IMR-90 (cell line): Measurements from ENCODE around the gene PRRG1. TPM values are rescaled to one million over a fixed set of nuclear protein-coding genes. Genes with fewer than 3 reads are reported as not detected.

ENCODE experiments used
- ATAC-seq: fragments of 200-7000 bp; cut with Tn5 transposase; 2 replicates; pipeline ENCODE4 v1.9.1; 2020; ENCODE audit warnings: low read depth, mild to moderate bottlenecking, moderate library complexity
- BruUV-seq: library from RNA; stranded (reverse); fragments of 400-500 nt; replicated peaks from 2 replicates; lab custom pipeline; 2021; lab: Mats Ljungman, UMichigan
- CTCF ChIA-PET: fragments of 300-600 bp; formaldehyde crosslinking; extraction: SDS; loops from one replicate; lab custom pipeline; 2021; ENCODE audit warnings: antibody characterized with exemption; lab: Yijun Ruan, JAX
- POLR2A ChIA-PET: fragments of 300-600 bp; sonication (Branson Sonifier 250); formaldehyde crosslinking; loops from one replicate; lab custom pipeline; 2022; ENCODE audit warnings: antibody characterized with exemption; ENCODE audit not compliant: unreplicated experiment; lab: Charles Lee
- DNase-seq: peaks from one replicate; pipeline ENCODE4 v3.0.0; 2013
- H2AFZ ChIP-seq: replicated peaks from 2 replicates; pipeline ENCODE3; 2013; ENCODE audit warnings: low read length, mild to moderate bottlenecking; ENCODE audit not compliant: poor library complexity
- H2AK5ac ChIP-seq: 2 replicates; pipeline ENCODE4 v1.6.1; 2013; ENCODE audit warnings: low read depth, low read length, inconsistent platforms
- H2AK9ac ChIP-seq: replicated peaks from 2 replicates; pipeline ENCODE3; 2013; ENCODE audit warnings: mild to moderate bottlenecking, low read depth, low read length, moderate library complexity; ENCODE audit not compliant: poor library complexity
- H2BK120ac ChIP-seq: 2 replicates; pipeline ENCODE4 v1.6.1; 2013; ENCODE audit warnings: low read depth, low read length, inconsistent platforms
- H2BK15ac ChIP-seq: 3 replicates; pipeline ENCODE4 v1.6.1; 2013; ENCODE audit warnings: low read depth, low read length, inconsistent platforms
- H2BK20ac ChIP-seq: 2 replicates; pipeline ENCODE4 v1.6.1; 2013; ENCODE audit warnings: low read depth, mild to moderate bottlenecking, inconsistent platforms, low read length, moderate library complexity
- H2BK5ac ChIP-seq: 2 replicates; pipeline ENCODE4 v1.6.1; 2013; ENCODE audit warnings: mild to moderate bottlenecking, low read depth, low read length, inconsistent platforms; ENCODE audit not compliant: poor library complexity, severe bottlenecking
- H3K14ac ChIP-seq: replicated peaks from 2 replicates; pipeline ENCODE4 v1.6.1; 2013; ENCODE audit warnings: low read depth, low read length, inconsistent platforms
- H3K18ac ChIP-seq: 2 replicates; pipeline ENCODE4 v1.6.1; 2013; ENCODE audit warnings: low read depth, low read length, control low read depth
- H3K23ac ChIP-seq: 2 replicates; pipeline ENCODE4 v1.6.1; 2013; ENCODE audit warnings: low read depth, low read length, inconsistent platforms
- H3K27ac ChIP-seq: 2 replicates; pipeline ENCODE4 v1.5.1; 2013; ENCODE audit warnings: mild to moderate bottlenecking, control low read depth, low read length; ENCODE audit not compliant: insufficient read depth
- H3K27me3 ChIP-seq: 2 replicates; pipeline ENCODE4 v1.6.1; 2013; ENCODE audit warnings: low read length; ENCODE audit not compliant: control insufficient read depth, insufficient read depth
- H3K36me3 ChIP-seq: 2 replicates; pipeline ENCODE4 v1.6.1; 2013; ENCODE audit warnings: low read length, mixed read lengths; ENCODE audit not compliant: control insufficient read depth, insufficient read depth
- H3K4ac ChIP-seq: 2 replicates; pipeline ENCODE4 v1.6.1; 2013; ENCODE audit warnings: low read depth, low read length, inconsistent platforms
- H3K4me1 ChIP-seq: 2 replicates; pipeline ENCODE4 v1.6.1; 2013; ENCODE audit warnings: low read length, mixed read lengths; ENCODE audit not compliant: control insufficient read depth, insufficient read depth
- H3K4me2 ChIP-seq: 2 replicates; pipeline ENCODE4 v1.6.1; 2013; ENCODE audit warnings: low read depth, mild to moderate bottlenecking, control low read depth, low read length, moderate library complexity
- H3K4me3 ChIP-seq: 2 replicates; pipeline ENCODE4 v1.5.1; 2013; ENCODE audit warnings: low read depth, mild to moderate bottlenecking, control low read depth, low read length, moderate library complexity; ENCODE audit not compliant: insufficient read depth
- H3K56ac ChIP-seq: 2 replicates; pipeline ENCODE4 v1.6.1; 2013; ENCODE audit warnings: low read length, inconsistent platforms; ENCODE audit not compliant: insufficient read depth; ENCODE audit errors: extremely low read depth
- H3K79me1 ChIP-seq, 2 experiments: 2 replicates each; pipeline ENCODE4 v1.6.1; 2013; ENCODE audit warnings: low read length in 2 of 2, inconsistent platforms in 1 of 2, low read depth in 1 of 2
- H3K9ac ChIP-seq: 2 replicates; pipeline ENCODE4 v1.6.1; 2013; ENCODE audit warnings: low read depth, low read length, control low read depth
- H3K9me1 ChIP-seq: 2 replicates; pipeline ENCODE4 v1.6.1; 2013; ENCODE audit warnings: low read length, inconsistent platforms; ENCODE audit not compliant: insufficient read depth
- H3K9me3 ChIP-seq: 2 replicates; pipeline ENCODE4 v1.6.1; 2013; ENCODE audit warnings: low read length; ENCODE audit not compliant: control insufficient read depth, insufficient read depth
- H4K20me1 ChIP-seq: 2 replicates; pipeline ENCODE4 v1.6.1; 2013; ENCODE audit warnings: low read length, inconsistent platforms; ENCODE audit not compliant: insufficient read depth
- H4K5ac ChIP-seq: 2 replicates; pipeline ENCODE4 v1.6.1; 2013; ENCODE audit warnings: mild to moderate bottlenecking, low read depth, low read length, control low read depth
- H4K8ac ChIP-seq, 2 experiments: 2 replicates each; pipeline ENCODE4 v1.6.1; 2013; ENCODE audit warnings: low read depth in 2 of 2, low read length in 2 of 2, control low read depth in 1 of 2, inconsistent platforms in 1 of 2
- H4K91ac ChIP-seq: 2 replicates; pipeline ENCODE4 v1.6.1; 2013; ENCODE audit warnings: low read depth, low read length, inconsistent platforms; ENCODE audit not compliant: insufficient read depth
- CEBPB ChIP-seq: IDR thresholded peaks from 2 replicates; pipeline ENCODE4 v1.6.1; 2012; ENCODE audit warnings: low read depth, low read length, improper control_type of control experiment
- CHD1 ChIP-seq: IDR thresholded peaks from 2 replicates; pipeline ENCODE4 v1.6.1; 2012; ENCODE audit warnings: low read depth, low read length, improper control_type of control experiment
- MAFK ChIP-seq: IDR thresholded peaks from 2 replicates; pipeline ENCODE4 v1.6.1; 2012; ENCODE audit warnings: low read depth, low read length, improper control_type of control experiment
- MXI1 ChIP-seq: IDR thresholded peaks from 2 replicates; pipeline ENCODE4 v1.6.1; 2012; ENCODE audit warnings: low read depth, mild to moderate bottlenecking, low read length, moderate library complexity, borderline replicate concordance
- NFE2L2 ChIP-seq: fragments of 150-350 bp; IDR thresholded peaks from 2 replicates; pipeline ENCODE4 v1.6.1; 2016; ENCODE audit warnings: low read depth, mild to moderate bottlenecking, low read length
- POLR2A ChIP-seq: IDR thresholded peaks from 2 replicates; pipeline ENCODE4 v1.6.1; 2012; ENCODE audit warnings: mild to moderate bottlenecking, low read depth, low read length
- RCOR1 ChIP-seq: IDR thresholded peaks from 2 replicates; pipeline ENCODE4 v1.6.1; 2012; ENCODE audit warnings: mild to moderate bottlenecking, low read length, improper control_type of control experiment; ENCODE audit not compliant: insufficient replicate concordance
- RFX5 ChIP-seq: IDR thresholded peaks from 2 replicates; pipeline ENCODE4 v1.8.0; 2012; ENCODE audit warnings: low read depth, mild to moderate bottlenecking, low read length, moderate library complexity
- WGBS, 2 experiments: methylation state at CpG; one replicate each; pipeline versions ENCODE4 v1.1.5 to v1.1.7; 2013; ENCODE audit warnings: missing lambda C conversion rate in 2 of 2; ENCODE audit not compliant: insufficient read length in 1 of 2; ENCODE audit errors: extremely low coverage in 2 of 2; 5-methylcytosine and 5-hydroxymethylcytosine counted together
- dilution Hi-C: fragments of 300-500 bp; cut with HindIII; formaldehyde crosslinking; loops from one replicate; pipeline ENCODE4 v1.14.3; 2018; ENCODE audit warnings: low sequenced_read_pairs; ENCODE audit not compliant: unreplicated experiment
- in situ Hi-C: fragments of 300-500 bp; cut with MboI; formaldehyde crosslinking; loops from 3 replicates; pipeline ENCODE4 v1.14.3; 2019; ENCODE audit warnings: low sequenced_read_pairs, inconsistent platforms, mixed read lengths
- intact Hi-C: fragments of 100-400 bp; cut with micrococcal nuclease; formaldehyde crosslinking; loops from 2 replicates; pipeline ENCODE4 v1.10.0; 2022
- polyA plus RNA-seq, 3 experiments: library from polyadenylated mRNA; depleted of rRNA; stranded (reverse); fragments of >200 nt; gene quantifications; 2 replicates each; pipeline ENCODE4 v1.2.3, GENCODE V29; 2012; ENCODE audit warnings: low replicate concordance in 1 of 3
- total RNA-seq: library from RNA; depleted of rRNA; stranded (reverse); fragments of >200 nt; gene quantifications from 2 replicates; pipeline ENCODE4 v1.2.3, GENCODE V29; 2012
- TF ChIP-seq, protein P1 (sequence below): fragments of 150-350 bp; IDR thresholded peaks from 2 replicates; pipeline ENCODE4 v1.6.1; 2017; ENCODE audit warnings: mild to moderate bottlenecking, antibody characterized with exemption, low read length, low read depth
- TF ChIP-seq, protein P2 (sequence below): conservative IDR thresholded peaks from 2 replicates; pipeline ENCODE4 v1.5.1; 2012; ENCODE audit warnings: mild to moderate bottlenecking, low read depth, low read length, improper control_type of control experiment

PRRG1 gene
- total and polyA plus RNA-seq, 2 of the 4 experiments (the other 2 are of a cell fraction) = 9.0 to 11.1 TPM

- no CpG with 5 or more reads among the region's 1 CpG for WGBS, 2 experiments
- Histone ChIP-seq H2AFZ (no peak overlapping the region), H2AK9ac (no peak overlapping the region), H3K9me1 (no peaks in the 10 kb centered on the region), H3K36me3 (peaks cover 7% of the 10 kb centered on the region; the same call in 1 of the 2 replicates), H2BK5ac (no peak overlapping the region), H3K56ac (no peak overlapping the region), H4K8ac (no peak overlapping the region), H4K5ac (no peak overlapping the region), H3K4ac (no peak overlapping the region), H2BK15ac (no peak overlapping the region), H3K18ac (no peak overlapping the region), H3K4me3 (no peak overlapping the region), H4K91ac (no peak overlapping the region), H2AK5ac (no peak overlapping the region), H4K20me1 (no peaks in the 10 kb centered on the region), H2BK20ac (no peak overlapping the region), H3K9me3 (no peaks in the 10 kb centered on the region), H3K4me1 (0 out of 2 replicates have a peak, but pooled peaks cover 1% of the 10 kb centered on the region), H3K4me2 (no peak overlapping the region), H3K14ac (no peak overlapping the region), H3K27me3 (no peaks in the 10 kb centered on the region), H2BK120ac (no peak overlapping the region), H3K23ac (no peak overlapping the region), H3K9ac (no peak overlapping the region), H3K79me1 (peaks cover 0 to 2% of the 10 kb centered on the region in 2 experiments; a peak in 1 of 4 replicates), H3K27ac (no peak overlapping the region)
- dilution Hi-C loops (no loop called here), intact Hi-C loops (no loop called here), in situ Hi-C loops (no loop called here)
- ATAC-seq (no peak), DNase-seq (no peak)
- ChIA-PET POLR2A (interaction anchor here (1.0 kb wide), 1 partner anchor 12 kb away, joined by 3 read pairs; no protein-coding TSS in a partner anchor), CTCF (no interaction called here)
- no peak for TF ChIP-seq RCOR1
- TF ChIP-seq RFX5 = no peak
- TF ChIP-seq, protein P1, sequence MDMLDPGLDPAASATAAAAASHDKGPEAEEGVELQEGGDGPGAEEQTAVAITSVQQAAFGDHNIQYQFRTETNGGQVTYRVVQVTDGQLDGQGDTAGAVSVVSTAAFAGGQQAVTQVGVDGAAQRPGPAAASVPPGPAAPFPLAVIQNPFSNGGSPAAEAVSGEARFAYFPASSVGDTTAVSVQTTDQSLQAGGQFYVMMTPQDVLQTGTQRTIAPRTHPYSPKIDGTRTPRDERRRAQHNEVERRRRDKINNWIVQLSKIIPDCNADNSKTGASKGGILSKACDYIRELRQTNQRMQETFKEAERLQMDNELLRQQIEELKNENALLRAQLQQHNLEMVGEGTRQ = no peak
- TF ChIP-seq NFE2L2 = no peak
- TF ChIP-seq CHD1 = no peak
- no peak for TF ChIP-seq POLR2A
- no peak for TF ChIP-seq MAFK
- no peak for TF ChIP-seq MXI1
- TF ChIP-seq, protein P2, sequence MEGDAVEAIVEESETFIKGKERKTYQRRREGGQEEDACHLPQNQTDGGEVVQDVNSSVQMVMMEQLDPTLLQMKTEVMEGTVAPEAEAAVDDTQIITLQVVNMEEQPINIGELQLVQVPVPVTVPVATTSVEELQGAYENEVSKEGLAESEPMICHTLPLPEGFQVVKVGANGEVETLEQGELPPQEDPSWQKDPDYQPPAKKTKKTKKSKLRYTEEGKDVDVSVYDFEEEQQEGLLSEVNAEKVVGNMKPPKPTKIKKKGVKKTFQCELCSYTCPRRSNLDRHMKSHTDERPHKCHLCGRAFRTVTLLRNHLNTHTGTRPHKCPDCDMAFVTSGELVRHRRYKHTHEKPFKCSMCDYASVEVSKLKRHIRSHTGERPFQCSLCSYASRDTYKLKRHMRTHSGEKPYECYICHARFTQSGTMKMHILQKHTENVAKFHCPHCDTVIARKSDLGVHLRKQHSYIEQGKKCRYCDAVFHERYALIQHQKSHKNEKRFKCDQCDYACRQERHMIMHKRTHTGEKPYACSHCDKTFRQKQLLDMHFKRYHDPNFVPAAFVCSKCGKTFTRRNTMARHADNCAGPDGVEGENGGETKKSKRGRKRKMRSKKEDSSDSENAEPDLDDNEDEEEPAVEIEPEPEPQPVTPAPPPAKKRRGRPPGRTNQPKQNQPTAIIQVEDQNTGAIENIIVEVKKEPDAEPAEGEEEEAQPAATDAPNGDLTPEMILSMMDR = no peak
- no peak for TF ChIP-seq CEBPB
- BruUV-seq = no TSS peak
Measured at GRCh38 chrX:37437160-37437559, 88.0 kb downstream of the PRRG1 start.
